Neural cell (in vitro differentiated cells): Measurements from ENCODE around the gene RILPL2. TPM values are rescaled to one million over a fixed set of nuclear protein-coding genes. Genes with fewer than 3 reads are reported as not detected.
"Not testable (repeated sequence)": the region's sequence is repeated elsewhere in the genome, so short reads cannot be mapped to it uniquely, and the experiment has no call there.

ENCODE experiments used
- H2AFZ ChIP-seq: fragments of 200-600, 300-800 bp; sonication (generic), shearing (Covaris generic); 2 replicates; pipeline ENCODE4 v1.6.0; 2014; ENCODE audit warnings: low read depth, mild to moderate bottlenecking, antibody characterized with exemption, low read length, moderate library complexity
- H3F3A ChIP-seq: fragments of 200-600 bp; shearing (Covaris generic); 2 replicates; pipeline ENCODE4 v1.6.1; 2016; ENCODE audit warnings: mild to moderate bottlenecking, moderate library complexity, mixed read lengths, antibody characterized with exemption, low read length; ENCODE audit not compliant: insufficient read depth, poor library complexity, severe bottlenecking
- H3K27ac ChIP-seq: fragments of 200-600, 300-800 bp; sonication (generic), shearing (Covaris generic); 2 replicates; pipeline ENCODE4 v1.5.1; 2014; ENCODE audit warnings: mild to moderate bottlenecking, low read length, moderate library complexity
- H3K27me3 ChIP-seq: fragments of 300-800, 200-600 bp; sonication (generic), shearing (Covaris generic); 2 replicates; pipeline ENCODE4 v1.6.0; 2014; ENCODE audit warnings: mild to moderate bottlenecking, low read depth, low read length, moderate library complexity; ENCODE audit not compliant: insufficient read depth
- H3K36me3 ChIP-seq: fragments of 300-800, 200-600 bp; sonication (generic), shearing (Covaris generic); 2 replicates; pipeline ENCODE4 v1.5.1; 2014; ENCODE audit warnings: mild to moderate bottlenecking, antibody characterized with exemption, low read length, moderate library complexity; ENCODE audit not compliant: insufficient read depth
- H3K4me2 ChIP-seq: fragments of 300-800, 200-600 bp; sonication (generic), shearing (Covaris generic); 2 replicates; pipeline ENCODE4 v1.6.0; 2014; ENCODE audit warnings: mild to moderate bottlenecking, low read length
- H3K4me3 ChIP-seq: fragments of 300-800, 200-600 bp; sonication (generic), shearing (Covaris generic); 2 replicates; pipeline ENCODE4 v1.5.1; 2014; ENCODE audit warnings: mild to moderate bottlenecking, low read length, moderate library complexity
- H3K79me2 ChIP-seq: fragments of 200-600 bp; shearing (Covaris generic); replicated peaks from 2 replicates; pipeline ENCODE4 v1.6.0; 2014; ENCODE audit warnings: mild to moderate bottlenecking, low read length, moderate library complexity; ENCODE audit not compliant: insufficient read depth
- H3K9ac ChIP-seq: fragments of 300-800, 200-600 bp; sonication (generic), shearing (Covaris generic); 2 replicates; pipeline ENCODE4 v1.6.1; 2016; ENCODE audit warnings: mild to moderate bottlenecking, low read length, mixed read lengths
- H3K9me2 ChIP-seq: fragments of 200-600 bp; shearing (Covaris generic); 2 replicates; pipeline ENCODE4 v1.6.1; 2016; ENCODE audit warnings: mild to moderate bottlenecking, low read length, mixed read lengths; ENCODE audit not compliant: insufficient read depth
- H3K9me3 ChIP-seq: fragments of 200-600, 300-800 bp; sonication (generic), shearing (Covaris generic); 2 replicates; pipeline ENCODE4 v1.6.1; 2016; ENCODE audit warnings: mild to moderate bottlenecking, mixed run types, low read length, moderate library complexity, mixed read lengths
- H4K20me1 ChIP-seq: fragments of 200-600 bp; shearing (Covaris generic); 2 replicates; pipeline ENCODE4 v1.6.1; 2016; ENCODE audit warnings: mild to moderate bottlenecking, mixed run types; ENCODE audit not compliant: insufficient read depth
- EZH2 ChIP-seq: fragments of 200-600, 300-800 bp; shearing (Covaris generic), sonication (generic); IDR thresholded peaks from 2 replicates; pipeline ENCODE4 v1.6.1; 2014; ENCODE audit warnings: antibody characterized with exemption, low read length, borderline replicate concordance, mild to moderate bottlenecking; ENCODE audit not compliant: insufficient read depth, poor library complexity, severe bottlenecking
- RAD21 ChIP-seq: fragments of 450-650 bp; conservative IDR thresholded peaks from 2 replicates; pipeline ENCODE4 v1.6.1; 2014; ENCODE audit warnings: antibody characterized with exemption, mild to moderate bottlenecking, moderate library complexity
- SMC3 ChIP-seq: fragments of 450-650 bp; conservative IDR thresholded peaks from 2 replicates; pipeline ENCODE4 v1.6.1; 2014; ENCODE audit warnings: antibody characterized with exemption, mild to moderate bottlenecking, moderate library complexity; ENCODE audit not compliant: poor library complexity
- TAF1 ChIP-seq: IDR thresholded peaks from 2 replicates; pipeline ENCODE4 v1.6.1; 2012; ENCODE audit warnings: low read depth
- polyA plus RNA-seq: library from polyadenylated mRNA; depleted of rRNA; stranded (reverse); fragments of >200 nt; gene quantifications from 2 replicates; pipeline ENCODE4 v1.2.3, GENCODE V29; 2014

RILPL2 gene
- polyA plus RNA-seq, 1 donor from 2014 or later: 0.07 TPM

DNA sequence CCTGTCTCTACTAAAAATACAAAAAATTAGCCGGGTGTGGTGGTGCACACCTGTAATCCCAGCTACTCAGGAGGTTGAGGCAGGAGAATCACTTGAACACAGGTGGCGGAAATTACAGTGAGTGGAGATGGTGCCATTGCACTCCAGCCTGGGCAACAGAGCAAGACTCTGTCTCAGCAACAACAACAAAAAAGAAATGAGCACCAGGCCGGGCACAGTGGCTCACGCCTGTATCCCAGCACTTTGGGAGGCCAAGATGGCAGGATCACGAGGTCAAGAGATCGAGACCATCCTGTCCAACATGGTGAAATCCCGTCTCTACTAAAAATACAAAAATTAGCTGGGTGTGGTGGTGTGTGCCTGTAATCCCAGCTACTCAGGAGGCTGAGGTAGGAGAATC lies 68.1 kb downstream of the RILPL2 start:
- not testable (repeated sequence) for H3K9me2 ChIP-seq, H3K36me3 ChIP-seq, H3F3A ChIP-seq, H3K27ac ChIP-seq, H3K79me2 ChIP-seq, H4K20me1 ChIP-seq, H3K9ac ChIP-seq, H3K4me3 ChIP-seq, H3K9me3 ChIP-seq, H2AFZ ChIP-seq, H3K4me2 ChIP-seq, H3K27me3 ChIP-seq

DNA sequence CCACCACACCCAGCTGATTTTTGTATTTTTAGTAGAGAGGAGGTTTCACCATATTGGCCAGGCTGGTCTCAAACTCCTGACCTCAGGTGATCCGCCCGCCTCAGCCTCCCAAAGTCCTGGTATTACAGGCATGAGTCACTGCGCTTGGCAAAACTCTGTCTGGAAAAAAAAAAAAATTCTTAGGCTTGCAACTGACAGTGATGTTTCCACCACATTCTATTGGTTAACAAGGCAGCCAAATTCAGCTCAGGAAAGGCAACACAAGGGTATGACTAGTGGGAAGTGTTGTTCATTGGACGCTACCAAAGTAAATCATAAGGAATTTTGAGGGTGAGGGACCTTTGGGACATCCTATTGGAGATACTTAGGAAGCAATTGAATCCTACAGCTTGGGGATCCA lies 69.0 kb downstream of the RILPL2 start:
- no peak overlapping the region for H3K4me2 ChIP-seq
- H2AFZ ChIP-seq: no peak overlapping the region
- peaks cover 5% of the 10 kb centered on the region for H4K20me1 ChIP-seq
- H3K9me3 ChIP-seq: no peaks in the 10 kb centered on the region
- no peak overlapping the region for H3K9ac ChIP-seq
- H3K27me3 ChIP-seq: no peaks in the 10 kb centered on the region
- no peaks in the 10 kb centered on the region for H3F3A ChIP-seq
- no peak overlapping the region for H3K4me3 ChIP-seq
- H3K79me2 ChIP-seq: peaks cover 14% of the 10 kb centered on the region
- no peaks in the 10 kb centered on the region for H3K9me2 ChIP-seq
- no peak overlapping the region for H3K27ac ChIP-seq
- no peak for TF ChIP-seq TAF1
- TF ChIP-seq RAD21: no peak
- TF ChIP-seq EZH2: no peak
- TF ChIP-seq SMC3: no peak
- no peaks in the 10 kb centered on the region for H3K36me3 ChIP-seq

Other genes with a start within 250 kb of the RILPL2 start
- 59.1 and 66.8 TPM in 2 replicates for gene MPHOSPH9, start 203.5 kb downstream of the RILPL2 start, polyA plus RNA-seq
- gene MTRFR, start 203.2 kb downstream of the RILPL2 start, polyA plus RNA-seq: 24.1 and 30.0 TPM in 2 replicates
- gene CDK2AP1, start 164.8 kb downstream of the RILPL2 start, polyA plus RNA-seq: 97.6 and 101 TPM in 2 replicates
- 17.9 and 18.5 TPM in 2 replicates for gene SBNO1, start 71.8 kb downstream of the RILPL2 start, polyA plus RNA-seq
- 28.9 and 40.0 TPM in 2 replicates for gene KMT5A, start 52.6 kb downstream of the RILPL2 start, polyA plus RNA-seq
- 21.2 and 22.7 TPM in 2 replicates for gene SNRNP35, start 21.5 kb upstream of the RILPL2 start, polyA plus RNA-seq
- gene RILPL1, start 97.0 kb upstream of the RILPL2 start, polyA plus RNA-seq: 1.4 and 9.0 TPM in 2 replicates
- 159 and 172 TPM in 2 replicates for gene TMED2, start 147.9 kb upstream of the RILPL2 start, polyA plus RNA-seq
- 58.8 and 75.7 TPM in 2 replicates for gene DDX55, start 165.4 kb upstream of the RILPL2 start, polyA plus RNA-seq
- gene EIF2B1, start 197.0 kb upstream of the RILPL2 start, polyA plus RNA-seq: 59.9 and 71.1 TPM in 2 replicates
- 36.4 and 47.8 TPM in 2 replicates for gene GTF2H3, start 197.1 kb upstream of the RILPL2 start, polyA plus RNA-seq
- gene TCTN2, start 234.4 kb upstream of the RILPL2 start, polyA plus RNA-seq: 14.3 and 15.1 TPM in 2 replicates